Ovary (tissue), 9 donors: Measurements from ENCODE around the gene MYH11. TPM values are rescaled to one million over a fixed set of nuclear protein-coding genes. Genes with fewer than 3 reads are reported as not detected.

Experiments
- DNase-seq, 5 donors: peaks; one replicate each; pipeline ENCODE4 v3.0.0-alpha.2; 2019 to 2020
- H3K27ac ChIP-seq, 2 donors: fragments of 200-600 bp; one replicate each; pipeline versions ENCODE4 v1.5.1 to v1.8.0; 2019 to 2022
- H3K27me3 ChIP-seq: fragments of 200-600 bp; one replicate; pipeline ENCODE4 v1.8.0; 2022
- H3K36me3 ChIP-seq: fragments of 200-600 bp; sonication (generic); one replicate; pipeline ENCODE4 v1.5.1; 2019
- H3K4me1 ChIP-seq: one replicate; pipeline ENCODE4 v1.8.1; 2013; ENCODE audit warnings: mild to moderate bottlenecking, moderate library complexity; ENCODE audit not compliant: insufficient read depth
- H3K4me3 ChIP-seq: fragments of 200-600 bp; sonication (generic); one replicate; pipeline ENCODE4 v1.5.1; 2017
- H3K9me3 ChIP-seq, 2 donors: fragments of 200-600 bp in 1 of 2; sonication (generic) in 1 of 2; one replicate each; pipeline versions ENCODE4 v1.5.1 to v1.8.1; 2013 to 2019; ENCODE audit warnings: mild to moderate bottlenecking in 1 of 2, moderate library complexity in 1 of 2
- EP300 ChIP-seq: sonication (generic); formaldehyde crosslinking; IDR thresholded peaks from one replicate; pipeline ENCODE4 v1.6.1; 2017; ENCODE audit warnings: antibody characterized with exemption
- POLR2A ChIP-seq: fragments of 450-650 bp; IDR thresholded peaks from one replicate; pipeline ENCODE4 v1.6.1; 2017; ENCODE audit warnings: antibody characterized with exemption, mild to moderate bottlenecking, moderate library complexity
- WGBS, 3 donors: extraction: QIAGEN DNeasy Blood & Tissue Kit in 1 of 3; methylation state at CpG; one replicate each; pipeline versions ENCODE4 v1.1.5 to v1.1.7; 2013 to 2017; 5-methylcytosine and 5-hydroxymethylcytosine counted together
- intact Hi-C, 4 donors: fragments of 100-400 bp; cut with DNase I; formaldehyde crosslinking; loops; one replicate each; pipeline versions ENCODE4 v1.11.0 to v1.15.1; 2022 to 2023
- polyA plus RNA-seq, 2 donors: library from polyadenylated mRNA; stranded (reverse); fragments of 200-250 nt in 1 of 2; fragments of 350-450 nt in 1 of 2; fragmentation: Illumina TruSeq in 1 of 2; extraction: RNeasy Lipid Tissue Mini Kit (QIAGEN cat#74804) in 1 of 2; gene quantifications; one replicate each; pipeline ENCODE4 v1.2.3, GENCODE V29; 2013 to 2014
- total RNA-seq, 7 donors: library from RNA; depleted of rRNA in 2 of 7; stranded (reverse); fragments of >200 nt in 2 of 7; fragmentation: NEBNext Ultra II Directional in 3 of 7; extraction: Animal tissue kit (Norgen Biotek cat#: 25700) in 3 of 7; gene quantifications; one replicate each; pipeline versions ENCODE4 v1.1.0 to v1.2.4, GENCODE V29; 2016 to 2023
- TF ChIP-seq, protein P1 (sequence below), 3 donors: fragments of 450-650 bp in 2 of 3; fragments of 200-600 bp in 1 of 3; IDR thresholded peaks; one replicate each; pipeline versions ENCODE4 v1.5.1 to v1.8.0; 2016 to 2022; ENCODE audit warnings: antibody characterized with exemption in 3 of 3, mild to moderate bottlenecking in 1 of 3
- donor health status: DM: no; HTN: no; CAD: no; lungs with moderate emphysema.
- donor health status: DM: no; HTN: no; CAD: no.
- donor health status: Bipolar disorder and iron deficiency.
- donor health status: DM: yes; HTN: yes; CAD: no.
- donor health status: DM: no; HTN: no; CAD: no.
- donor health status: DM: yes; HTN: yes; CAD: no.

The MYH11 gene
- total and polyA plus RNA-seq, 9 donors: 50.9 to 2,765 (median 263) TPM

GRCh38 chr16:15873737-15874136, 16.9 kb upstream of the MYH11 start:
- H3K27ac ChIP-seq: no peak overlapping the region
- no peak for TF ChIP-seq POLR2A
- TF ChIP-seq, protein P1, sequence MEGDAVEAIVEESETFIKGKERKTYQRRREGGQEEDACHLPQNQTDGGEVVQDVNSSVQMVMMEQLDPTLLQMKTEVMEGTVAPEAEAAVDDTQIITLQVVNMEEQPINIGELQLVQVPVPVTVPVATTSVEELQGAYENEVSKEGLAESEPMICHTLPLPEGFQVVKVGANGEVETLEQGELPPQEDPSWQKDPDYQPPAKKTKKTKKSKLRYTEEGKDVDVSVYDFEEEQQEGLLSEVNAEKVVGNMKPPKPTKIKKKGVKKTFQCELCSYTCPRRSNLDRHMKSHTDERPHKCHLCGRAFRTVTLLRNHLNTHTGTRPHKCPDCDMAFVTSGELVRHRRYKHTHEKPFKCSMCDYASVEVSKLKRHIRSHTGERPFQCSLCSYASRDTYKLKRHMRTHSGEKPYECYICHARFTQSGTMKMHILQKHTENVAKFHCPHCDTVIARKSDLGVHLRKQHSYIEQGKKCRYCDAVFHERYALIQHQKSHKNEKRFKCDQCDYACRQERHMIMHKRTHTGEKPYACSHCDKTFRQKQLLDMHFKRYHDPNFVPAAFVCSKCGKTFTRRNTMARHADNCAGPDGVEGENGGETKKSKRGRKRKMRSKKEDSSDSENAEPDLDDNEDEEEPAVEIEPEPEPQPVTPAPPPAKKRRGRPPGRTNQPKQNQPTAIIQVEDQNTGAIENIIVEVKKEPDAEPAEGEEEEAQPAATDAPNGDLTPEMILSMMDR (IDR thresholded peaks at IDR 0.05): no peak
- TF ChIP-seq EP300: no peak
- WGBS, 3 donors: 90 to 97% (median 93%) methylated on average over 1 of the region's 1 CpG
- H3K27me3 ChIP-seq: no peaks in the 10 kb centered on the region
- no peaks in the 10 kb centered on the region for H3K4me1 ChIP-seq
- no peak overlapping the region for H3K4me3 ChIP-seq
- no peaks in the 10 kb centered on the region for H3K9me3 ChIP-seq
- H3K36me3 ChIP-seq: no peaks in the 10 kb centered on the region
- intact Hi-C loops: loop anchor here in 3 of 4 donors (2.0 to 5.0 kb wide), 3 partner anchors 253 to 255 kb away; no protein-coding TSS in a partner anchor
- no peak for DNase-seq

DNA sequence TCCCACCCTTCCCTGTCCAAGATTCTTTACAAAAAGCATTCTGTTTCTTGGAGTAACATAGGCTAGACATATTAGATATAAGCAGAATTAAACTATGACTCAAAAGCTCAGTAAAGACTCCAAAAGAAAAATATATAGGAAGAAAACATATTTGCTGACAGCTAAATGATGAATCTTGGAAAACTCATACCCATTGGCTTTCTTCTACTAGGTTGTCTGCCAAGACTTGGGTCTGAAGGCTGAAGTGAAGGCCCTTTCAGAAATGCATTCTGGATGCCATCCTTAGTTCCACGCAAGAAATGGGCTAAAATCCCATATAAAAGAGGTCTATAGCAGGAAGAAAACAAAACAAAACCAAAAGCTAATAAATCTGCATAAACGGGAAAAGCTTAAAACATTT, 16.5 kb upstream of the MYH11 start:
- no peaks in the 10 kb centered on the region for H3K4me1 ChIP-seq
- TF ChIP-seq POLR2A (no peak), EP300 (no peak)
- TF ChIP-seq, protein P1 (IDR thresholded peaks at IDR 0.05): no peak
- intact Hi-C loops: loop anchor here in 1 of 4 donors (5.0 kb wide), 1 partner anchor 254 kb away; no protein-coding TSS in a partner anchor

GRCh38 chr16:15870011-15870410, 13.2 kb upstream of the MYH11 start:
- intact Hi-C loops: loop anchor here in 1 of 4 donors (5.0 kb wide), 1 partner anchor 257 kb away; no protein-coding TSS in a partner anchor
- Histone ChIP-seq H3K36me3 (no peaks in the 10 kb centered on the region), H3K4me3 (no peak overlapping the region), H3K9me3 (no peaks in the 10 kb centered on the region), H3K4me1 (no peaks in the 10 kb centered on the region), H3K27me3 (no peaks in the 10 kb centered on the region), H3K27ac (no peak overlapping the region)
- no peak for DNase-seq
- 91 to 94% (median 93%) methylated on average over 5 of the region's 5 CpGs for WGBS, 3 donors
- TF ChIP-seq EP300 (no peak), POLR2A (no peak)
- TF ChIP-seq, protein P1 (IDR thresholded peaks at IDR 0.05): no peak

More for the DNA sequence above, 16.5 kb upstream of the MYH11 start:
- 56 to 82% (median 77%) methylated on average over 2 of the region's 2 CpGs for WGBS, 3 donors
- Histone ChIP-seq H3K9me3 (no peaks in the 10 kb centered on the region), H3K4me3 (no peak overlapping the region), H3K27ac (no peak overlapping the region), H3K36me3 (no peaks in the 10 kb centered on the region), H3K27me3 (no peaks in the 10 kb centered on the region)
- no peak for DNase-seq

DNA sequence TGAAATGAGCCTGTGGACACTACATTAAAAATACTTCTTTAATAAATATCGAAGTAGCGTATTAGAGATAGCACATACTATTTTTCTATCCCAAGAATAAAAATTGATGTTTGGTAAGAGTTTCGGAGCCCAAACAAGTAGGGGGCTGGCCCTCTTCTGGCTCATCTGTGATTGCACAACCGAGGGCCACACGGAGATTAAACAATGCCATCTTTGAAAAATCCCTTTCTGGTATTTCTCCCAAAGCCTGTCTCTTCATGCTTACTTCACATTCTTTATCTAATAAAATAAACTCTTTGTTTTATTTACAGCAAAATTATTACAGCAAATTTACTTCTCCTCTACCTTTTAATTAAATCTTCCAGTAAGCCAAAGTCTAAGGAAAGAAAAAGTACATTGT, 9.6 kb upstream of the MYH11 start:
- intact Hi-C loops: no loop called here
- Histone ChIP-seq H3K4me3 (no peak overlapping the region), H3K9me3 (no peaks in the 10 kb centered on the region), H3K4me1 (no peaks in the 10 kb centered on the region), H3K27ac (no peak overlapping the region), H3K36me3 (no peaks in the 10 kb centered on the region), H3K27me3 (no peaks in the 10 kb centered on the region)
- 47 to 75% (median 58%) methylated on average over 5 of the region's 5 CpGs for WGBS, 3 donors
- no peak for DNase-seq
- TF ChIP-seq, protein P1 (IDR thresholded peaks at IDR 0.05): no peak
